HepG2 (cell line): Measurements from ENCODE around the gene CD40. TPM values are rescaled to one million over a fixed set of nuclear protein-coding genes. Genes with fewer than 3 reads are reported as not detected.
A peak's percentile ranks its signal among the peaks of the same experiment; 100 is the strongest.

Experiments
- ATAC-seq: fragments of 200-7000 bp; cut with Tn5 transposase; 3 replicates; pipeline ENCODE4 v1.9.1; 2020; ENCODE audit warnings: mild to moderate bottlenecking, moderate library complexity
- BruUV-seq: library from RNA; stranded (reverse); fragments of 400-500 nt; replicated peaks from 2 replicates; lab custom pipeline; 2021; lab: Mats Ljungman, UMichigan
- CTCF ChIA-PET: fragments of 300-600 bp; formaldehyde crosslinking; extraction: SDS; loops from one replicate; lab custom pipeline; 2021; ENCODE audit warnings: low total read pairs, inconsistent platforms, low intra/inter-chr PET ratio; lab: Yijun Ruan, JAX
- POLR2A ChIA-PET: fragments of 350-600 bp; sonication (Branson Sonifier 250); formaldehyde crosslinking; loops from one replicate; lab custom pipeline; 2020; ENCODE audit warnings: antibody characterized with exemption, inconsistent platforms; lab: Yijun Ruan, JAX
- DNase-seq: peaks from one replicate; pipeline ENCODE4 v3.0.0-alpha.2; 2015; ENCODE audit warnings: low spot score
- FAIRE-seq: peaks from 3 replicates; lab custom pipeline; 2011; peaks lifted over from hg19 to GRCh38; lab: Jason Lieb, UNC
- H2AFZ ChIP-seq: one replicate; pipeline ENCODE4 v1.6.1; 2011; ENCODE audit warnings: low read length, inconsistent platforms
- H3K27ac ChIP-seq: fragments of 300-600 bp; 3 replicates; pipeline ENCODE4 v1.8.0; 2011; ENCODE audit warnings: mixed run types, mild to moderate bottlenecking, mixed read lengths, low read length, inconsistent platforms; ENCODE audit not compliant: insufficient read depth; ENCODE audit errors: extremely low read length
- H3K27me3 ChIP-seq, 2 experiments: fragments of 200-600 bp in 1 of 2; 2 replicates in 1 of 2; 3 replicates in 1 of 2; pipeline versions ENCODE4 v1.6.0 to v1.8.0; 2011; ENCODE audit warnings: low read length in 2 of 2, mild to moderate bottlenecking in 2 of 2, moderate library complexity in 2 of 2, inconsistent platforms in 1 of 2; ENCODE audit not compliant: insufficient read depth in 2 of 2, control insufficient read depth in 1 of 2
- H3K36me3 ChIP-seq, 2 experiments: fragments of 200-600 bp in 1 of 2; replicated peaks in 1 of 2; 2 replicates in 1 of 2; 3 replicates in 1 of 2; pipeline versions ENCODE4 v1.5.1 to v1.8.0; 2011; ENCODE audit warnings: low read length in 2 of 2, inconsistent platforms in 1 of 2; ENCODE audit not compliant: insufficient read depth in 2 of 2, control insufficient read depth in 1 of 2
- H3K4me1 ChIP-seq: 2 replicates; pipeline ENCODE4 v1.5.1; 2012; ENCODE audit warnings: low read length, inconsistent platforms; ENCODE audit not compliant: insufficient read depth
- H3K4me2 ChIP-seq: 2 replicates; pipeline ENCODE4 v1.6.0; 2011; ENCODE audit warnings: low read depth, low read length, inconsistent platforms
- H3K4me3 ChIP-seq, 3 experiments: fragments of 200-600 bp in 1 of 3; sonication (generic), shearing (Covaris generic) in 1 of 3; replicated peaks in 1 of 3; 2 replicates each; pipeline ENCODE4 v1.5.1; 2011 to 2016; ENCODE audit warnings: low read length in 3 of 3, inconsistent platforms in 2 of 3, low read depth in 2 of 3, mild to moderate bottlenecking in 2 of 3, control low read depth in 1 of 3, mixed read lengths in 1 of 3; ENCODE audit not compliant: insufficient read depth in 1 of 3
- H3K79me2 ChIP-seq: one replicate; pipeline ENCODE4 v1.6.1; 2011; ENCODE audit warnings: low read length, inconsistent platforms; ENCODE audit not compliant: insufficient read depth
- H3K9ac ChIP-seq: 2 replicates; pipeline ENCODE4 v1.6.0; 2011; ENCODE audit warnings: mild to moderate bottlenecking, low read depth, low read length, inconsistent platforms; ENCODE audit not compliant: insufficient read depth
- H3K9me3 ChIP-seq: 2 replicates; pipeline ENCODE4 v1.5.1; 2012; ENCODE audit warnings: mild to moderate bottlenecking, low read length
- H4K20me1 ChIP-seq: 2 replicates; pipeline ENCODE4 v1.6.0; 2011; ENCODE audit warnings: inconsistent platforms, mild to moderate bottlenecking, low read length, moderate library complexity; ENCODE audit not compliant: insufficient read depth
- ARHGAP35 ChIP-seq: sonication (generic); formaldehyde crosslinking; IDR thresholded peaks from 2 replicates; pipeline ENCODE4 v1.9.0; 2022; ENCODE audit warnings: mild to moderate bottlenecking, inconsistent platforms, moderate library complexity, missing genetic modification reagents, borderline replicate concordance
- GABPA ChIP-seq, 2 experiments: IDR thresholded peaks; 2 replicates each; pipeline ENCODE4 v1.6.1; 2011 to 2016; ENCODE audit warnings: low read depth in 2 of 2, low read length in 1 of 2, missing biosample characterization in 1 of 2, missing genetic modification characterization in 1 of 2
- KLF13 ChIP-seq: sonication (generic); formaldehyde crosslinking; IDR thresholded peaks from 2 replicates; pipeline ENCODE4 v1.4.0; 2020; ENCODE audit warnings: mild to moderate bottlenecking, missing genetic modification reagents
- MLLT10 ChIP-seq: sonication (generic); formaldehyde crosslinking; IDR thresholded peaks from 2 replicates; pipeline ENCODE4 v1.4.0; 2020; ENCODE audit warnings: missing genetic modification reagents
- PHF21A ChIP-seq: sonication (generic); formaldehyde crosslinking; IDR thresholded peaks from 2 replicates; pipeline ENCODE4 v1.5.0; 2020; ENCODE audit warnings: mild to moderate bottlenecking, missing genetic modification reagents
- POLR2AphosphoS2 ChIP-seq: IDR thresholded peaks from 2 replicates; pipeline ENCODE4 v1.6.1; 2011; ENCODE audit warnings: low read depth, low read length, improper control_type of control experiment
- POLR2G ChIP-seq: fragments of 200-400 bp; formaldehyde crosslinking; IDR thresholded peaks from 2 replicates; pipeline ENCODE4 v1.6.1; 2018; ENCODE audit warnings: mild to moderate bottlenecking, low read depth, low read length, moderate library complexity
- RBM39 ChIP-seq: fragments of 200-400 bp; formaldehyde crosslinking; IDR thresholded peaks from one replicate; pipeline ENCODE4 v1.6.1; 2018; ENCODE audit warnings: antibody characterized with exemption, mild to moderate bottlenecking, low read depth, low read length; ENCODE audit not compliant: poor library complexity, severe bottlenecking
- RFX3 ChIP-seq: IDR thresholded peaks from 2 replicates; pipeline ENCODE4 v1.6.1; 2016; ENCODE audit warnings: missing biosample characterization, missing genetic modification reagents
- STAT5B ChIP-seq: sonication (generic); formaldehyde crosslinking; IDR thresholded peaks from 2 replicates; pipeline ENCODE4 v1.4.0; 2020; ENCODE audit warnings: missing genetic modification reagents
- SUZ12 ChIP-seq: fragments of 150-350 bp; IDR thresholded peaks from 2 replicates; pipeline ENCODE4 v1.6.1; 2014; ENCODE audit warnings: low read depth, low read length
- TFDP2 ChIP-seq: sonication (generic); formaldehyde crosslinking; IDR thresholded peaks from 2 replicates; pipeline ENCODE4 v1.4.0; 2020; ENCODE audit warnings: missing genetic modification reagents
- ZNF343 ChIP-seq: sonication (generic); formaldehyde crosslinking; IDR thresholded peaks from 2 replicates; pipeline ENCODE4 v1.4.0; 2020; ENCODE audit warnings: mild to moderate bottlenecking, missing genetic modification reagents
- ZNF577 ChIP-seq: sonication (generic); formaldehyde crosslinking; IDR thresholded peaks from 2 replicates; pipeline ENCODE4 v1.4.0; 2020; ENCODE audit warnings: mild to moderate bottlenecking, low read depth, missing genetic modification reagents, borderline replicate concordance
- WGBS: methylation state at CpG from one replicate; pipeline ENCODE4 v1.1.6; 2017; ENCODE audit warnings: low lambda C conversion rate; 5-methylcytosine and 5-hydroxymethylcytosine counted together
- in situ Hi-C: cut with HindIII; loops from 2 replicates; pipeline ENCODE4 v1.10.0; 2017; ENCODE audit warnings: low pct_unique_long_range_greater_than_20kb; ENCODE audit not compliant: extremely low pct_ligation_motif_present
- intact Hi-C: fragments of 100-400 bp; cut with micrococcal nuclease; formaldehyde crosslinking; loops from one replicate; pipeline ENCODE4 v1.10.0; 2022; ENCODE audit not compliant: unreplicated experiment
- polyA plus RNA-seq, 8 experiments: library from polyadenylated mRNA; depleted of rRNA in 3 of 8; stranded (reverse) in 7 of 8; unstranded in 1 of 8; fragments of >200 nt; fragmentation: Illumina TruSeq in 4 of 8; extraction: Trizol in 4 of 8; gene quantifications; 2 replicates each; pipeline versions ENCODE4 v1.2.1 to v1.2.3, GENCODE V29; 2011 to 2016; ENCODE audit warnings: low read depth in 4 of 8, missing spikeins in 1 of 8, mixed read lengths in 1 of 8; ENCODE audit not compliant: insufficient read depth in 1 of 8
- total RNA-seq, 5 experiments: library from RNA; depleted of rRNA; stranded (reverse); fragments of >200 nt; fragmentation: Illumina TruSeq; extraction: Trizol; gene quantifications; 2 replicates each; pipeline ENCODE4 v1.2.3, GENCODE V29; 2016; ENCODE audit warnings: low read depth in 1 of 5

The CD40 gene
- total and polyA plus RNA-seq, 2 of the 13 experiments (the other 11 are each of a cell fraction or from before 2014, with no cell fraction given): 4.6 to 13.4 TPM

DNA sequence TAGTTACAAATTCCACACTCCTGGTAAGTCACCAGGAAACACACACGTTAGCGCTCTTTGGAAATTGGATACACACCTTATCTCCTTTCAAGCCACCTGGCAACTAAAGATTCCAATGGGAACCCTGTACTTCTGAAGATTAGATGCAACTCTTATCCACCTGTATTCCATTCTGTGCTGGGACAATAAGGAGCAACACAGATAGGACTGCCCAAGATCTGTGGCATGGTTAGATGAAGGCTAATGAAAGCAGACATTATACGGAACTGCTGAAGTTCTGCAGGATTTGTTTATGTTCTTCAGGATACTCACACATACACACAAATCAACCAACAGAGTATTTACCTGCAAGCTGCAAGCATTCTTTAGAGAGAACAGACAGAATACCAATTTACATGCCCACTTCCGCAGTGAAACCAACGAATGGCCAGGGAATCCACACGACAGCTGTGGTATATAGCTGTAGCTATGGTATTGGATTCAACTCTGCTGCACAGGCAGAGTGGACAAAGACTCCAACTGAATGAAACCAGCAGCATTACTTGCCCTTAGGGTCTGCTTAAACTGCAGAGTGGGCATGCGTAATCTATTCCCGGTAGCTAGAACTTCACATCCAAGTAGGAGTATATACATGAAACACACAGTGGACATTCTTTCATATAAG lies 40.3 kb upstream of the CD40 start (continued):
- TF ChIP-seq RFX3 (CRISPR knock-in tag): no peak
- peak; percentile 92 for TF ChIP-seq POLR2AphosphoS2
- TF ChIP-seq POLR2G: 0 out of 2 replicates have a peak, but pooled peaks have one; percentile 0

DNA sequence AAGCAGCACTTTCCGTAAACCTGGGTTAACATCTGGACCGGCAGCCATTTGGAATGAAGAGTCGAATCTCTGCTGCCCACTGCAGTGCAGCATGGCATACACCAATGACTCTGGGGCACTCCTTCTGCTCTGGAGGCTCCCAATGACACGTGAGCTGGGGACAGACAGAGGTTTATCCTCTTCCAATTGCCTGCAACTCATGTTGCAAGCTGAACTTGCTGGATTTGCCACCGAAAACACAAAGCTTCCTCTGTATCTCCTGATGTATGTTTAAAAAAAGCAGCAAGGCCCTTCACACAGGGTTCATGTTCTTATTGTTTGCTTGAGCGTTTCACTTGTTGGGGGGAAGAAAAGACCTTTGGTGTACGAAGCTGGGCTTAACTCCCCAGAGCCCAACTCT lies 39.2 kb upstream of the CD40 start:
- Histone ChIP-seq H4K20me1 (peaks cover 31% of the 10 kb centered on the region), H3K4me3 (no peak overlapping the region), H3K4me2 (no peak overlapping the region), H3K79me2 (peaks cover 64% of the 10 kb centered on the region), H3K27me3 (no peaks in the 10 kb centered on the region), H3K9me3 (no peaks in the 10 kb centered on the region), H3K27ac (no peak overlapping the region), H3K9ac (no peak overlapping the region), H3K36me3 (peaks cover 14 to 48% of the 10 kb centered on the region in 2 experiments), H2AFZ (no peak overlapping the region), H3K4me1 (no peaks in the 10 kb centered on the region)
- WGBS: 87% methylated on average over 7 of the region's 7 CpGs
- ATAC-seq (0 out of 3 replicates have a peak, but pooled peaks have one; percentile 24), DNase-seq (no peak), FAIRE-seq (no peak)
- intact Hi-C loops (no loop called here), in situ Hi-C loops (no loop called here)
- no peak for TF ChIP-seq RBM39
- TF ChIP-seq ZNF343: no peak
- no peak for TF ChIP-seq GABPA (IDR thresholded peaks at IDR 0.05; ENCODE audit: low read depth, low read length)
- TF ChIP-seq GABPA (CRISPR knock-in tag; IDR thresholded peaks at IDR 0.05; ENCODE audit: low read depth): no peak
- TF ChIP-seq ZNF577 (CRISPR knock-in tag): no peak
- no peak for TF ChIP-seq SUZ12
- no peak for TF ChIP-seq KLF13 (CRISPR knock-in tag)
- TF ChIP-seq PHF21A: no peak
- TF ChIP-seq TFDP2 (CRISPR knock-in tag): no peak
- no peak for TF ChIP-seq ARHGAP35 (CRISPR knock-in tag)
- TF ChIP-seq MLLT10: no peak
- no peak for TF ChIP-seq STAT5B (CRISPR knock-in tag)
- BruUV-seq: no TSS peak
- CTCF ChIA-PET: no interaction called here
- POLR2A ChIA-PET: no interaction called here
